ENCODE results near the gene MRPS12.
A peak's percentile ranks its signal among the peaks of the same experiment; 100 is the strongest.

Gene MRPS12

GRCh38 chr19:38900202-38900629 is 30.5 kb upstream of the MRPS12 start (continued):
- TF ChIP-seq ZNF449 (tag by site-specific recombination; IDR thresholded peaks at IDR 0.05) (no peak; the same call in 1 of the 2 replicates), ZFHX2 (tag by site-specific recombination; conservative IDR thresholded peaks at IDR 0.05) (0 out of 2 replicates have a peak, but pooled peaks have one; percentile 5), SCRT2 (tag by site-specific recombination; IDR thresholded peaks at IDR 0.05) (no peak), ZNF639 (tag by site-specific recombination; IDR thresholded peaks at IDR 0.05) (peak; percentile 45; the same call in 1 of the 2 replicates), ZBTB8A (tag by site-specific recombination; IDR thresholded peaks at IDR 0.05) (no peak), ZNF549 (tag by site-specific recombination; IDR thresholded peaks at IDR 0.05) (no peak), ZNF16 (tag by site-specific recombination; IDR thresholded peaks at IDR 0.05; ENCODE audit: low read depth) (no peak; the same call in 1 of the 2 replicates)

GRCh38 chr19:38900743-38901190 is 30.0 kb upstream of the MRPS12 start:
- Histone ChIP-seq H3K9me3 (ENCODE audit: control insufficient read depth, insufficient read depth, low read depth, low read length) (peaks cover 3% of the 10 kb centered on the region; the same call in 1 of the 2 replicates), H3K27ac (ENCODE audit: extremely low read depth, low read depth, low read length) (peak overlapping the region; percentile 85), H3K4me3 (ENCODE audit: low read depth, low read length) (no peak overlapping the region; the same call in 1 of the 2 replicates), H3K4me1 (ENCODE audit: control insufficient read depth, insufficient read depth, low read length) (peaks cover 21% of the 10 kb centered on the region), H3K36me3 (ENCODE audit: control insufficient read depth in 2 of 2, insufficient read depth in 1 of 2, low read length in 2 of 2) (peaks cover 17 to 21% of the 10 kb centered on the region in 2 experiments)
- CTCF ChIA-PET, result interaction anchor here (0.6 to 4.0 kb wide), 14 partner anchors 11 to 657 kb away, joined by 3 to 63 read pairs (median 3); partner anchors contain the start of genes FAM98C, MRPS12 and SARS2
- POLR2A ChIA-PET, result interaction anchor here (1.2 to 2.4 kb wide), 11 partner anchors 11 to 253 kb away, joined by 3 to 29 read pairs (median 9); partner anchors contain the start of genes ACTN4, CCER2, MRPS12 and SARS2
- TF ChIP-seq ZBTB26 (tag by site-specific recombination; optimal IDR thresholded peaks at IDR 0.05) (no peak), PRDM1 (tag by site-specific recombination; IDR thresholded peaks at IDR 0.05) (peak; percentile 94), ZNF621 (tag by site-specific recombination; IDR thresholded peaks at IDR 0.05) (no peak), ZBTB1 (tag by site-specific recombination; IDR thresholded peaks at IDR 0.05) (no peak), REST (tag by site-specific recombination; IDR thresholded peaks at IDR 0.05) (no peak), ZSCAN18 (tag by site-specific recombination; IDR thresholded peaks at IDR 0.05) (peak; percentile 62; the same call in 1 of the 2 replicates), ZNF169 (tag by site-specific recombination; IDR thresholded peaks at IDR 0.05) (0 out of 2 replicates have a peak, but pooled peaks have one; percentile 46), ZNF792 (tag by site-specific recombination; IDR thresholded peaks at IDR 0.05) (0 out of 2 replicates have a peak, but pooled peaks have one; percentile 32), ZNF2 (tag by site-specific recombination; IDR thresholded peaks at IDR 0.05) (no peak), ZBTB21 (tag by site-specific recombination; IDR thresholded peaks at IDR 0.05) (peak; percentile 66), ZNF600 (tag by site-specific recombination; IDR thresholded peaks at IDR 0.05) (no peak), HOXD13 (CRISPR knock-in tag; IDR thresholded peaks at IDR 0.05; ENCODE audit: borderline replicate concordance) (no peak), YY2 (tag by site-specific recombination; IDR thresholded peaks at IDR 0.05) (0 out of 2 replicates have a peak, but pooled peaks have one; percentile 18), ZNF335 (tag by site-specific recombination; conservative IDR thresholded peaks at IDR 0.05) (peak; percentile 73; the same call in 1 of the 2 replicates), BCL6B (tag by site-specific recombination; IDR thresholded peaks at IDR 0.05) (0 out of 2 replicates have a peak, but pooled peaks have one; percentile 22), ZNF24 (tag by site-specific recombination; IDR thresholded peaks at IDR 0.05) (0 out of 2 replicates have a peak, but pooled peaks have one; percentile 21), ZBTB20 (tag by site-specific recombination; IDR thresholded peaks at IDR 0.05) (no peak; the same call in 1 of the 2 replicates)

All from HEK293 (cell line).